Measurements from ENCODE around the gene EPHA2. TPM values are rescaled to one million over a fixed set of nuclear protein-coding genes. Genes with fewer than 3 reads are reported as not detected.

EPHA2 gene
- polyA plus RNA-seq, 1 donor = 5.3 TPM

GRCh38 chr1:16149702-16150488, 6.0 kb downstream of the EPHA2 start:
- no peak for DNase-seq (ENCODE audit: low read depth)

- no peak for DNase-seq (ENCODE audit: low read depth)
Observed at GRCh38 chr1:16149146-16149545, 6.7 kb downstream of the EPHA2 start.

GRCh38 chr1:16148329-16149092, 7.4 kb downstream of the EPHA2 start:
- no peak for DNase-seq (ENCODE audit: low read depth)

- no peak for DNase-seq (ENCODE audit: low read depth)
Observed at GRCh38 chr1:16147156-16147926, 8.5 kb downstream of the EPHA2 start.

GRCh38 chr1:16146279-16147155, 9.4 kb downstream of the EPHA2 start:
- no peak for DNase-seq (ENCODE audit: low read depth)

GRCh38 chr1:16145662-16146278, 10.1 kb downstream of the EPHA2 start:
- no peak for DNase-seq (ENCODE audit: low read depth)

GRCh38 chr1:16145030-16145661, 10.7 kb downstream of the EPHA2 start:
- no peak for DNase-seq (ENCODE audit: low read depth)

- no peak for DNase-seq (ENCODE audit: low read depth)
Observed at GRCh38 chr1:16144325-16145029, 11.4 kb downstream of the EPHA2 start.

GRCh38 chr1:16143566-16144324, 12.1 kb downstream of the EPHA2 start:
- DNase-seq (ENCODE audit: low read depth) = no peak

- DNase-seq (ENCODE audit: low read depth) = no peak
Observed at GRCh38 chr1:16143005-16143565, 12.8 kb downstream of the EPHA2 start.

GRCh38 chr1:16142383-16142995, 13.4 kb downstream of the EPHA2 start:
- DNase-seq (ENCODE audit: low read depth) = no peak

GRCh38 chr1:16141573-16142336, 14.1 kb downstream of the EPHA2 start:
- DNase-seq (ENCODE audit: low read depth) = no peak

- no peak for DNase-seq (ENCODE audit: low read depth)
Observed at GRCh38 chr1:16140068-16140596, 15.7 kb downstream of the EPHA2 start.

GRCh38 chr1:16139473-16139962, 16.4 kb downstream of the EPHA2 start:
- DNase-seq (ENCODE audit: low read depth) = no peak

- DNase-seq (ENCODE audit: low read depth) = no peak
Observed at GRCh38 chr1:16138772-16139221, 17.1 kb downstream of the EPHA2 start.

GRCh38 chr1:16137890-16138467, 17.9 kb downstream of the EPHA2 start:
- DNase-seq (ENCODE audit: low read depth) = no peak

Data from forelimb muscle (tissue), 1 donor.